HL-60 (cell line): Measurements from ENCODE around the gene SCD.
A peak's percentile ranks its signal among the peaks of the same experiment; 100 is the strongest.
"Not testable (repeated sequence)": the region's sequence is repeated elsewhere in the genome, so short reads cannot be mapped to it uniquely, and the experiment has no call there.

Source experiments
- DNase-seq, 2 experiments: peaks; one replicate each; pipeline ENCODE4 v3.0.0-alpha.2; 2010 to 2020; ENCODE audit warnings: low read depth in 1 of 2, low spot score in 1 of 2
- H3K27ac ChIP-seq: fragments of 250-450 bp; sonication (Bioruptor Pico); replicated peaks from 2 replicates; pipeline ENCODE4 v1.5.1; 2020; ENCODE audit warnings: mild to moderate bottlenecking, moderate library complexity
- H3K27me3 ChIP-seq: fragments of 250-450 bp; sonication (Bioruptor Pico); 2 replicates; pipeline ENCODE4 v1.5.1; 2021; ENCODE audit warnings: mild to moderate bottlenecking, moderate library complexity; ENCODE audit not compliant: insufficient read depth, poor library complexity, severe bottlenecking
- H3K4me3 ChIP-seq: replicated peaks from 2 replicates; pipeline ENCODE4 v1.5.1; 2011; ENCODE audit warnings: mild to moderate bottlenecking, control low read depth, low read length; ENCODE audit not compliant: insufficient read depth
- GABPA ChIP-seq: IDR thresholded peaks from 2 replicates; pipeline ENCODE4 v1.6.1; 2012; ENCODE audit warnings: low read depth
- POLR2AphosphoS5 ChIP-seq: IDR thresholded peaks from 2 replicates; pipeline ENCODE4 v1.6.1; 2012; ENCODE audit warnings: low read depth
- SPI1 ChIP-seq: IDR thresholded peaks from 2 replicates; pipeline ENCODE4 v1.6.1; 2012; ENCODE audit warnings: low read depth, mild to moderate bottlenecking, borderline replicate concordance
- TF ChIP-seq, protein P1 (sequence below): IDR thresholded peaks from 2 replicates; pipeline ENCODE4 v1.6.1; 2012; ENCODE audit warnings: low read depth; ENCODE audit not compliant: insufficient replicate concordance
- TF ChIP-seq, protein P2 (sequence below): IDR thresholded peaks from one replicate; pipeline ENCODE4 v1.5.1; 2011; ENCODE audit warnings: low read length, control low read depth, inconsistent platforms; ENCODE audit not compliant: insufficient read depth

The SCD gene

DNA sequence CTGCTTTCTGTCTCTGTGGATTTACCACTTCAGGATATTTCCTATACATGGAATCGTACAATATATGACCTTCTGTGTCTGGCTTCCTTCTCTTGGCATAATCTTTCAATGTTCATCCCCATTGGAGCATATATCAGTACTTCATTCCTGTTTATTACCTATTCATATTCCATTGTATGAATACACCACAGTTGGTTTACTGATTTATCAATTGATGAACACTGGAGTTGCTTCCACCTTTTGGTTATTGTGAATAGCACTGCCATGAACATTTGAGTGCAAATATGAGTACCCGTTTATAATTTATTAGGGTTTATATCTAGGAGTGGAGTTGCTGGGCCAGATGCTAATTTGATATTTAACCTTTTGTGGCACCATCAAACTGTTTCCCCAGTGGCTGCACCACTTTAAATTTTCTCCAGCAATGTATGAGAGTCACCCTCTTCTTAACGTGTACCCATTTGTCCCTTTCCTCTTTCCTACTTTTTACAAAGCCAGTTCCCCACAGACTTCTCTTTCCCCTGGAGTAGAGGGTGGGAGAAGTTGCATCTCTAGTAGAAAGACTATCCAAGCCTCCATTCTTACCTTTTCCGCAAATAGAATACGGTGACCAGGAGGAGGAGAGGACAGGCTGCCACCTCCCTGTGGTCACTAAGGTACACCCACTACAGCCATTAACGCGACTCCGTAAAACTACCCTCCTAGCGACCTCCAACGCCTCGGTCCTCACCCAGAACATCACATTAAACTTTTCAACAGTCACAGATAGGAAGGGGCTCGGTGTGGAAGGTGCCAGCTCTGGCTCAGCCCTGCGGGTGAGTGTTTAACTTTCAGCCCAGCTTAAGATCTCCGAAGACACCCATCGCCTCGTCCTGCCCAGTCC lies 25.6 kb downstream of the SCD start:
- no peak for TF ChIP-seq GABPA
- TF ChIP-seq, protein P1, sequence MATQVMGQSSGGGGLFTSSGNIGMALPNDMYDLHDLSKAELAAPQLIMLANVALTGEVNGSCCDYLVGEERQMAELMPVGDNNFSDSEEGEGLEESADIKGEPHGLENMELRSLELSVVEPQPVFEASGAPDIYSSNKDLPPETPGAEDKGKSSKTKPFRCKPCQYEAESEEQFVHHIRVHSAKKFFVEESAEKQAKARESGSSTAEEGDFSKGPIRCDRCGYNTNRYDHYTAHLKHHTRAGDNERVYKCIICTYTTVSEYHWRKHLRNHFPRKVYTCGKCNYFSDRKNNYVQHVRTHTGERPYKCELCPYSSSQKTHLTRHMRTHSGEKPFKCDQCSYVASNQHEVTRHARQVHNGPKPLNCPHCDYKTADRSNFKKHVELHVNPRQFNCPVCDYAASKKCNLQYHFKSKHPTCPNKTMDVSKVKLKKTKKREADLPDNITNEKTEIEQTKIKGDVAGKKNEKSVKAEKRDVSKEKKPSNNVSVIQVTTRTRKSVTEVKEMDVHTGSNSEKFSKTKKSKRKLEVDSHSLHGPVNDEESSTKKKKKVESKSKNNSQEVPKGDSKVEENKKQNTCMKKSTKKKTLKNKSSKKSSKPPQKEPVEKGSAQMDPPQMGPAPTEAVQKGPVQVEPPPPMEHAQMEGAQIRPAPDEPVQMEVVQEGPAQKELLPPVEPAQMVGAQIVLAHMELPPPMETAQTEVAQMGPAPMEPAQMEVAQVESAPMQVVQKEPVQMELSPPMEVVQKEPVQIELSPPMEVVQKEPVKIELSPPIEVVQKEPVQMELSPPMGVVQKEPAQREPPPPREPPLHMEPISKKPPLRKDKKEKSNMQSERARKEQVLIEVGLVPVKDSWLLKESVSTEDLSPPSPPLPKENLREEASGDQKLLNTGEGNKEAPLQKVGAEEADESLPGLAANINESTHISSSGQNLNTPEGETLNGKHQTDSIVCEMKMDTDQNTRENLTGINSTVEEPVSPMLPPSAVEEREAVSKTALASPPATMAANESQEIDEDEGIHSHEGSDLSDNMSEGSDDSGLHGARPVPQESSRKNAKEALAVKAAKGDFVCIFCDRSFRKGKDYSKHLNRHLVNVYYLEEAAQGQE, result no peak
- no peak for TF ChIP-seq SPI1
- TF ChIP-seq, protein P2, sequence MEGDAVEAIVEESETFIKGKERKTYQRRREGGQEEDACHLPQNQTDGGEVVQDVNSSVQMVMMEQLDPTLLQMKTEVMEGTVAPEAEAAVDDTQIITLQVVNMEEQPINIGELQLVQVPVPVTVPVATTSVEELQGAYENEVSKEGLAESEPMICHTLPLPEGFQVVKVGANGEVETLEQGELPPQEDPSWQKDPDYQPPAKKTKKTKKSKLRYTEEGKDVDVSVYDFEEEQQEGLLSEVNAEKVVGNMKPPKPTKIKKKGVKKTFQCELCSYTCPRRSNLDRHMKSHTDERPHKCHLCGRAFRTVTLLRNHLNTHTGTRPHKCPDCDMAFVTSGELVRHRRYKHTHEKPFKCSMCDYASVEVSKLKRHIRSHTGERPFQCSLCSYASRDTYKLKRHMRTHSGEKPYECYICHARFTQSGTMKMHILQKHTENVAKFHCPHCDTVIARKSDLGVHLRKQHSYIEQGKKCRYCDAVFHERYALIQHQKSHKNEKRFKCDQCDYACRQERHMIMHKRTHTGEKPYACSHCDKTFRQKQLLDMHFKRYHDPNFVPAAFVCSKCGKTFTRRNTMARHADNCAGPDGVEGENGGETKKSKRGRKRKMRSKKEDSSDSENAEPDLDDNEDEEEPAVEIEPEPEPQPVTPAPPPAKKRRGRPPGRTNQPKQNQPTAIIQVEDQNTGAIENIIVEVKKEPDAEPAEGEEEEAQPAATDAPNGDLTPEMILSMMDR, result no peak
- no peak for TF ChIP-seq POLR2AphosphoS5
- Histone ChIP-seq H3K27me3 (no peaks in the 10 kb centered on the region), H3K4me3 (peak overlapping the region; percentile 68)

DNA sequence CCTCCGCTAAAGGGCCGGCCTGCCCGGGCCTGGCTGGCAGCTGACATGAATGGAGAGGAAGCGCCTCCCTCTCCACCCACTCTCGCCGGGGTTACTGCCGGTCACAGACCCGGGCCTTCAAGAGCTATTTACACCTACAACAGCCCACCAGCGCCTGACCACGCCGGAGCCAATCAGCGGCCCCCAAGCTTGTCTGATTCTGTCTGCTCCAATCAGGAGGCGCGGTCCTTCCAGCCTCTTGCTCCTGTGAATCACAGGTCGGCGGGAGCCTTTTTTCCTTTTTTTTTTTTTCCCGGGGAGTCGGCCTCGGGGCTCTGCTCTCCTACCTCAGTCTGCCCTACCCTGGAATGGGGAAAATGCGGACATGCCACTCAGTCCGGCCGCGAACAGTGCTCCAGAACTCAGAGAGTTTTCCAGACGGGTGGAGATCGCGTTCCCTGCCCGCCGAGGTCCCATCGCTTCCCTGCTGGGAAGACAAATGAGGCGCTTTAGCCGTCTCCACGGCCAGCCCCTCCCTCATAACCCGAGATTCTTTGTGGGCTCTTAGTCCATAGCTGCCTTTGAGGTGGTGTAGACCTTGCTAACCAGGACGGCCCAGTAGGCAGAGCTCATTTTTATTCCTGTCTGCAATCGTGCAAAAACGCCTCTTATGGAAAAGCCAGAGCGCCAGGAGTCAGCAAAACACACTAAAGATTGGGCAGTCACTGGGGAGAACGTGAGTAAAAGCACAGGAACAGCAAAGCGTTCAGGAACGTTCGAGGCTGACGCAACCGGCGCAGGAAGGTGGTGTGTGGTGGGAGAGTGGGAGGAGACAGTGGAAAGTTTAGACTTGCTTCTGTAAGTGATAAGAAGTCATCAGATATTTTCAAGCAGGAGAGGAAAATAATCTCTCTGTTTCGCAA lies 26.5 kb downstream of the SCD start:
- peak overlapping the region; percentile 70 for H3K27ac ChIP-seq
- peak overlapping the region; percentile 68 for H3K4me3 ChIP-seq
- TF ChIP-seq POLR2AphosphoS5 (peak; percentile 93), GABPA (no peak), SPI1 (peak; percentile 41; the same call in 1 of the 2 replicates)
- TF ChIP-seq, protein P1, result no peak
- TF ChIP-seq, protein P2, result no peak
- no peaks in the 10 kb centered on the region for H3K27me3 ChIP-seq
- DNase-seq, result peak; percentile 87 to 92

More for the DNA sequence above, 25.6 kb downstream of the SCD start:
- DNase-seq, result no peak
- no peak overlapping the region; the same call in 1 of the 2 replicates for H3K27ac ChIP-seq

DNA sequence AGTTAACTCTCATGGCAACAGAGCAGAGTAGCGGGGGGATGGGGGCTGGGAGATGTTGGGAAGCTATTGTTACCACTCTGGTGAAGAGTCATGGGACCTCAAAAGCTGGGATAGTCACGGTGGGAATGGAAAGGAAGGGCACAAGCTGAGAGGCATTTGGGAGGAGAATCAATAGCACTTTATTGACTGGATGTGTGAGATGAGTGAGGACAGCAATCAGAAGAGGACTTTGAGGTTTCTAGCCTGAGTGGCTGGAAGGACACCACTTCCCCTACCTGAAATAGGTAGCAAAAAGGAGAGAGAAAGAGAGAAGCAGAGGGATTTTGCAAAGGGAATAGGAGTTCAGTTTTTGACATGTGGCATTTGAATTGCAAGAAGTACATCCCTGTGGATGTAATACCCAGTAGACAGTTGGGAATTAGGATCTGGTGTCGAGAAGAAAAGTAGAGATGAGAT lies 27.2 kb downstream of the SCD start:
- H3K27ac ChIP-seq, result peak overlapping the region; percentile 70
- H3K27me3 ChIP-seq, result no peaks in the 10 kb centered on the region
- TF ChIP-seq, protein P2, result no peak
- TF ChIP-seq GABPA, result no peak
- TF ChIP-seq, protein P1, result no peak
- no peak for TF ChIP-seq SPI1
- TF ChIP-seq POLR2AphosphoS5, result no peak
- H3K4me3 ChIP-seq, result peak overlapping the region; percentile 68
- DNase-seq, result peak in 1 of 2 experiments; percentile 4

DNA sequence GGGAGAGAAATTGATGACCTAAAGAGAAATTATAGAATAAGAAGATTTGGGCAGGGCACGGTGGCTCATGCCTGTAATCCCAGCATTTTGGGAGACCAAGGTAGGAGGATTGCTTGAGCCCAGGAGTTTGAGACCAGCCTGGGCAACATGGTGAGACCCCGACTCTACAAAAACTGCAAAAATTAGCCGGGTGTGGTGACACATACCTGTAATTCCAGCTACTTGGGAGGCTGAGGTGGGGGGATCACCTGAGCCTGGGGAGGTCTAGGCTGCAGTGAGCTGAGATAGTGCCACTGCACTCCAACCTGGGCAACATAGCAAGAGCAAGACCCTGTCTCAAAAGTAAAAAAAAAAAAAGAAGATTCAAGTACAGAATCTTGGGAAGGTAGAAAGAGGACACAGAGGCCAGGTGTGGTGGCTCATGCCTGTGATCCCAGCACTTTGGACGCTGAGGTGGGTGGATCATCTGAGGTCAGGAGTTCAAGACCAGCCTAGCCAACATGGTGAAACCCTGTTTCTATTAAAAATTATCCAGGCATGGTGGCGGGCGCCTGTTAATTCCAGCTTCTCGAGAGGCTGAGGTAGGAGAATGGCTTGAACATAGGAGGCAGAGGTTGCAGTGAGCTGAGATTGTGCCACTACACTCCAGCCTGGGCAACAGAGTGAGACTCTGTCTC lies 27.8 kb downstream of the SCD start:
- H3K27ac ChIP-seq, H3K4me3 ChIP-seq: not testable (repeated sequence)

More for the DNA sequence above, 27.8 kb downstream of the SCD start:
- H3K27me3 ChIP-seq, DNase-seq: not testable (repeated sequence)
